Skeletal muscle satellite cell (primary cell): ENCODE measurements around the gene ZNF45.
"Not testable (repeated sequence)": the region's sequence is repeated elsewhere in the genome, so short reads cannot be mapped to it uniquely, and the experiment has no call there.

Experiments used
- H3K27me3 ChIP-seq: 2 replicates; pipeline ENCODE4 v1.7.0; 2013; ENCODE audit warnings: low read length; ENCODE audit not compliant: control insufficient read depth, insufficient read depth
- H3K36me3 ChIP-seq: 2 replicates; pipeline ENCODE4 v1.7.0; 2013; ENCODE audit warnings: mild to moderate bottlenecking, control low read depth, low read length; ENCODE audit not compliant: insufficient read depth
- H3K4me1 ChIP-seq: 2 replicates; pipeline ENCODE4 v1.7.0; 2013; ENCODE audit warnings: low read length; ENCODE audit not compliant: control insufficient read depth, insufficient read depth
- H3K4me2 ChIP-seq: 2 replicates; pipeline ENCODE4 v1.7.0; 2013; ENCODE audit warnings: mild to moderate bottlenecking, low read length
- H3K4me3 ChIP-seq: 2 replicates; pipeline ENCODE4 v1.7.0; 2013; ENCODE audit warnings: low read length
- H3K9ac ChIP-seq: 2 replicates; pipeline ENCODE4 v1.7.0; 2013; ENCODE audit warnings: mild to moderate bottlenecking, low read depth, low read length, moderate library complexity
- H3K9me3 ChIP-seq: replicated peaks from 2 replicates; pipeline ENCODE4 v1.7.0; 2013; ENCODE audit warnings: mild to moderate bottlenecking, control low read depth, low read length

ZNF45 gene

GRCh38 chr19:43908659-43909058 lies 26.4 kb downstream of the ZNF45 start:
- Histone ChIP-seq H3K27me3 (no peaks in the 10 kb centered on the region), H3K36me3 (peaks cover 12% of the 10 kb centered on the region), H3K9ac (no peak overlapping the region), H3K4me2 (no peak overlapping the region), H3K4me1 (no peaks in the 10 kb centered on the region), H3K4me3 (no peak overlapping the region), H3K9me3 (peaks cover 13% of the 10 kb centered on the region)

DNA sequence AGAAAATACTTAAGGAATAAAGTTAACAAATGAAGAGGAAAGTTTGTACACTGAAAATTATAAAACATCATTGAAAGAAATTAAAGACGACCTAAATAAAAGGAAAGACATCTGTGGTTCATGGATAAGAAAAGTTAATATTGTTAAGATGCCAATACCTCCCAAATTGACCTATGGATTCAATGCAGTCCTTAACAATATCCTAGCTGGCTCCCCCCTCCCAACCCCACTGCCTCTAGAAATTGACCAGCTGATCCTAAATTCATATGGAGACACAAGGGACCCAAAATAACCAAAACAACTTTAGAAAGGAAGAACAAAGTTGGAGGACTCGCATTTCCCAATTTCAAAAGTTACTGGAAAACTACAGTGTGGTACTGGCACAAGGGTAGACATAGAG lies 28.3 kb downstream of the ZNF45 start:
- H3K9me3 ChIP-seq, result peaks cover 3% of the 10 kb centered on the region
- peaks cover 4% of the 10 kb centered on the region for H3K4me1 ChIP-seq
- H3K4me2 ChIP-seq, result no peak overlapping the region
- no peaks in the 10 kb centered on the region for H3K36me3 ChIP-seq
- H3K9ac ChIP-seq, result no peak overlapping the region
- H3K4me3 ChIP-seq, result no peak overlapping the region
- H3K27me3 ChIP-seq, result no peaks in the 10 kb centered on the region

DNA sequence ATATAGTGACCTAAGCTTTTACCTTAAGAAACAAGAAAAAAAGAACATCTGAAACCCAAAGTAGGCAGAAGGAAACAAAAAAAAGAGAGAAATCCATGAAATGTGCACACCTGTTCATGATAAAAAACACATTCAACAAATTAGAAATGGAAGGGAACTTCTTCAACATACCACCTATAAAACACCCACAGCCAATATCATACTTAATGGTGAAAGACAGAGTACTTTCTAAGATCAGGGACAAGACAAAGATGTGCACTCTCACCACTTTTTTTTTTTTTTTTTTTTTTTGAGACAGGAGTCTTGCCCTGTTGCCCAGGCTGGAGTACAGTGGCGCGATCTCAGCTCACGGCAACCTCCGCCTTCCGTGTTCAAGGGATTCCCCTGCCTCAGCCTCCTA lies 29.2 kb downstream of the ZNF45 start:
- no peaks in the 10 kb centered on the region for H3K36me3 ChIP-seq
- peaks cover 10% of the 10 kb centered on the region for H3K4me1 ChIP-seq
- no peak overlapping the region for H3K9ac ChIP-seq
- no peaks in the 10 kb centered on the region for H3K27me3 ChIP-seq
- no peak overlapping the region for H3K4me3 ChIP-seq
- H3K4me2 ChIP-seq, result no peak overlapping the region
- peaks cover 3% of the 10 kb centered on the region for H3K9me3 ChIP-seq

DNA sequence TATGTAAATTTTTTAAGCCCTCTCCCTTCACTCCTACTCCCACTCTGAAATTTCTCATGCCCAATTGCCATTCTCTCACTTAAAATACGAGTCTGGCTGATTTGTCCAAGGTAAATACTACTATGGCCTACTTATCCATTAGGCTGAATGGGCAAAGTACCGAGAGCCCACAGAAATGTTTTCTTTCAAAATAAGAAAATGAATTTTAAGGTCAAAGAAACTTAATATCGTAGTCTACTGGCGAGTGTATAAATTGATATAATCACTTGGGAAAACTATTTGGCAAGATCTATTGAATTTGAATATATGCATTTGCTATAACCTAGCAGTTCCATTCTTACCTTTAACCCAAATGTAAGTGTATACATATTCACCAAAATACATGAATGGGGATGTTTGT lies 32.7 kb downstream of the ZNF45 start:
- H3K9me3 ChIP-seq, result peaks cover 3% of the 10 kb centered on the region
- no peak overlapping the region for H3K9ac ChIP-seq
- peak overlapping the region; percentile 89 for H3K4me2 ChIP-seq
- H3K4me1 ChIP-seq, result peaks cover 11% of the 10 kb centered on the region
- no peaks in the 10 kb centered on the region for H3K36me3 ChIP-seq
- peak overlapping the region; percentile 85 for H3K4me3 ChIP-seq
- H3K27me3 ChIP-seq, result no peaks in the 10 kb centered on the region

DNA sequence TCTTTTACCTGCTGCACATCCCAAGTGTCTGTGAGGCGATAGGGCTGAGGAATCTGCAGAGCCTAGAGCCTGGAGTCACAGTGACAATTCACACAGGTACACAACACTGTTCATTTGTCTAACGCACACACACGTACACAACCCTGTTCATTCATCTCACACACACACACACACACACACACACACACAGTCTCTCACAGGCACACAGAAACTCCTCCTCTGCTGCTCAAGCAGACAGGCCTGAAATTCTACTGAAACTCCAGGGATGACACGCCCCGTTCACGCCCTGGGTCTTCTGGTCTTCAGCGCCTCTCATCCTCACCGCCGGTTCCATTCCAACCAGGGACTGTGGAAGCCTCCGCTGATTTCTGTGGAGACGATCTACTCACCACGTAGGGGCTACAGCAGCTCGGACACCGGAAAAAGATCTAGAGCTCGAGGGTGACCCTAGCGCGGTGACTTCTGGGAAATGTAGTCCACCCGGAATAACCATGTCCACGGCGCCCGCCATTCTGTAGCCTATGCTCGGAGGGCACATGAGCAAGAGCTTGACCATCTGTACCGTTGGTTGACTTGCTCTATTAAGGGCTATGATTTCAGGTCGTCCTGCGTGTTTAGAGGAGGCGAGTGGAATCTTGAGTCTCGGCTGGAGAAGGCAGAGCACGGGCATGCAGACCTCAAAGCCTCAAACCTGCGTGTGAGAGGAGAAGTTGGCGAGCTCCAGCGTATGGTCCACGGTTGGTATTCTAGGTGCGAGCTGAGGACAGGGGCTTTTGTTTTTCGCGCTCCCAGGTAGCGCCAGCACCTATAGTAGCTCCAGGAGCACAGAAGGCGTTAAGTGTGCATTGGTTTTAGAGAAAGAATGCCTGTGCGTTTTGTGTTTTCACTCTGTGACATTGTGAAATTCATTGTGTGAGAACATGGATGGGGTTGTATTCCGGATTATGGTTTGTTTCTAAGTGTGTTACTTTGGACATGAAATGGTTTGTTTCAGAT lies 33.4 kb downstream of the ZNF45 start:
- H3K4me1 ChIP-seq, result peaks cover 11% of the 10 kb centered on the region
- peak overlapping the region; percentile 85 for H3K4me3 ChIP-seq
- H3K9ac ChIP-seq, result peak overlapping the region; percentile 79
- no peaks in the 10 kb centered on the region for H3K27me3 ChIP-seq
- peaks cover 3% of the 10 kb centered on the region for H3K9me3 ChIP-seq
- H3K4me2 ChIP-seq, result peak overlapping the region; percentile 89
- H3K36me3 ChIP-seq, result no peaks in the 10 kb centered on the region

DNA sequence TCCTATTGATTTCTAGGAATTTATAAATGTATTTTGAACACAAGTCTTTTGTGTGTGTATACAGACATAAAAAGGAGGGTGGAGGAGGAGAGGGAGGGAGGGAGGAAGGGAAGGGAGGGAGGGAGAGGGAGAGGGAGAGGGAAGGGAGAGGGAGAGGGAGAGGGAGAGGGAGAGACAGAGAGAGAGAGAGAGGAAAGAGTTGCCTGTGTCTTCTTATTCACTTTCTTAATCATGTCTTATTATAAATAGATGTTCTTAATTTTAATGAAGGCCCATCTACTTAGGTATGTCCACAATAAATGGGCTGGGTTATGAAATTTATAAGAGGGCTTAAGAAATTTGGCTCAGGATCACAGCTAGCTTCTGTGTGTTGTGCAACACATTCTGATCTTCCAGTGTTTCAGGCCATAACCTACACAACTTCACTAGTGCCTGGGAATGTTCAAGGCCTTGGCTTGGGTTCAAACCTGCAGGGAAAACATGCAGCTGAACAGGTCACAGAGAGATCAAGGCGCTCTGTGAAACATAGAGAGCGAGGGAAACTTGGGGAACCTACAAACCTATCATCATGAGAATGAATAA lies 39.3 kb downstream of the ZNF45 start:
- no peaks in the 10 kb centered on the region for H3K36me3 ChIP-seq
- no peaks in the 10 kb centered on the region for H3K27me3 ChIP-seq
- H3K4me1 ChIP-seq, result no peaks in the 10 kb centered on the region
- H3K4me3 ChIP-seq, result no peak overlapping the region
- H3K4me2 ChIP-seq, result no peak overlapping the region
- H3K9me3 ChIP-seq, result no peaks in the 10 kb centered on the region
- H3K9ac ChIP-seq, result no peak overlapping the region

GRCh38 chr19:43883864-43884263 lies 51.2 kb downstream of the ZNF45 start, which contains the start of gene ZNF404:
Gene ZNF404 (minus strand): TSS chr19:43883964.
- Histone ChIP-seq H3K36me3 (peaks cover 3% of the 10 kb centered on the region), H3K4me2 (no peak within 1 kb of the TSS), H3K27me3 (no peaks in the 10 kb centered on the region), H3K4me1 (no peaks in the 10 kb centered on the region), H3K4me3 (no peak within 1 kb of the TSS), H3K9ac (no peak within 1 kb of the TSS), H3K9me3 (peaks cover 17% of the 10 kb centered on the region)

GRCh38 chr19:43880483-43880882 lies 54.6 kb downstream of the ZNF45 start:
- Histone ChIP-seq H3K9ac (no peak overlapping the region), H3K9me3 (peaks cover 18% of the 10 kb centered on the region), H3K27me3 (no peaks in the 10 kb centered on the region), H3K4me3 (no peak overlapping the region), H3K36me3 (peaks cover 3% of the 10 kb centered on the region), H3K4me1 (no peaks in the 10 kb centered on the region), H3K4me2 (no peak overlapping the region)

- H3K4me3 ChIP-seq, result no peak overlapping the region
- peaks cover 31% of the 10 kb centered on the region for H3K9me3 ChIP-seq
Measured at GRCh38 chr19:43872547-43873336, 62.3 kb downstream of the ZNF45 start.

GRCh38 chr19:43866923-43867322 lies 68.2 kb downstream of the ZNF45 start:
- H3K27me3 ChIP-seq, H3K4me2 ChIP-seq, H3K4me1 ChIP-seq, H3K9ac ChIP-seq, H3K36me3 ChIP-seq, H3K4me3 ChIP-seq: not testable (repeated sequence)
- peaks cover 11% of the 10 kb centered on the region for H3K9me3 ChIP-seq

More at GRCh38 chr19:43872547-43873336, 62.3 kb downstream of the ZNF45 start:
- H3K36me3 ChIP-seq, result no peaks in the 10 kb centered on the region
- no peaks in the 10 kb centered on the region for H3K4me1 ChIP-seq
- H3K9ac ChIP-seq, result no peak overlapping the region
- no peaks in the 10 kb centered on the region for H3K27me3 ChIP-seq
- no peak overlapping the region for H3K4me2 ChIP-seq
